GM12874 (cell line): ENCODE data around the gene PRKAG2.

Experiments
- CTCF ChIP-seq: IDR thresholded peaks from 2 replicates; pipeline ENCODE4 v1.5.1; 2011; ENCODE audit warnings: low read depth, mild to moderate bottlenecking, control low read depth, low read length, moderate library complexity; ENCODE audit not compliant: insufficient read depth

Gene PRKAG2

GRCh38 chr7:151758622-151759540 lies 118.0 kb downstream of the PRKAG2 start:
- no peak for TF ChIP-seq CTCF

- no peak for TF ChIP-seq CTCF
Measured at GRCh38 chr7:151757274-151757673, 119.6 kb downstream of the PRKAG2 start.

GRCh38 chr7:151756866-151757265 lies 120.0 kb downstream of the PRKAG2 start:
- TF ChIP-seq CTCF, result no peak

GRCh38 chr7:151756076-151756731 lies 120.7 kb downstream of the PRKAG2 start:
- no peak for TF ChIP-seq CTCF

- TF ChIP-seq CTCF, result no peak
Measured at GRCh38 chr7:151755131-151755801, 121.6 kb downstream of the PRKAG2 start.

- no peak for TF ChIP-seq CTCF
Measured at GRCh38 chr7:151754688-151755130, 122.2 kb downstream of the PRKAG2 start.

- peak; percentile 83 for TF ChIP-seq CTCF
Measured at GRCh38 chr7:151754142-151754590, 122.7 kb downstream of the PRKAG2 start.
